Left lung (tissue), 14 donors: ENCODE measurements around the gene TNFRSF11A. TPM values are rescaled to one million over a fixed set of nuclear protein-coding genes. Genes with fewer than 3 reads are reported as not detected.

Experiments used
- ATAC-seq: fragments of 200-7000 bp; cut with Tn5 transposase; one replicate; pipeline ENCODE4 v1.9.1; 2020; ENCODE audit warnings: moderate library complexity
- DNase-seq, 4 donors: peaks; one replicate each; pipeline ENCODE4 v3.0.0-alpha.2; 2013 to 2020
- H3K27ac ChIP-seq, 2 donors: fragments of 200-600 bp; sonication (generic) in 1 of 2; one replicate each; pipeline versions ENCODE4 v1.5.0 to v1.8.0; 2020 to 2021
- H3K27me3 ChIP-seq, 2 donors: fragments of 200-600 bp; sonication (generic) in 1 of 2; one replicate each; pipeline versions ENCODE4 v1.5.0 to v1.8.0; 2020 to 2021
- H3K36me3 ChIP-seq, 2 donors: fragments of 200-600 bp; sonication (generic) in 1 of 2; one replicate each; pipeline versions ENCODE4 v1.5.0 to v1.8.0; 2020 to 2021
- H3K4me1 ChIP-seq, 2 donors: fragments of 200-600 bp; one replicate each; pipeline ENCODE4 v1.8.0; 2021
- H3K4me3 ChIP-seq, 2 donors: fragments of 200-600 bp; sonication (generic) in 1 of 2; one replicate each; pipeline versions ENCODE4 v1.5.0 to v1.8.0; 2020 to 2021; ENCODE audit warnings: mild to moderate bottlenecking in 1 of 2
- H3K9me3 ChIP-seq, 2 donors: fragments of 200-600 bp; sonication (generic) in 1 of 2; one replicate each; pipeline versions ENCODE4 v1.5.0 to v1.8.0; 2020 to 2021
- intact Hi-C, 2 donors: fragments of 100-400 bp; cut with DNase I; formaldehyde crosslinking; loops; one replicate each; pipeline versions ENCODE4 v1.11.2 to v1.14.2; 2022
- long read RNA-seq, 12 donors: library from polyadenylated mRNA in 2 of 12; unstranded in 2 of 12; transcript quantifications; one replicate each; pipeline ENCODE4 v2.0.0 and lab custom pipeline, GENCODE V29; 2019 to 2026
- polyA plus RNA-seq, 6 donors: library from polyadenylated mRNA; unstranded; fragments of 120-200 nt; gene quantifications; one replicate each; pipeline ENCODE4 v1.2.1, GENCODE V29; 2013; ENCODE audit not compliant: insufficient read length in 6 of 6
- total RNA-seq, 2 donors: library from RNA; stranded (reverse); fragmentation: NEBNext Ultra II Directional; extraction: Animal tissue kit (Norgen Biotek cat#: 25700); gene quantifications; one replicate each; pipeline ENCODE4 v1.2.1, GENCODE V29; 2021
- TF ChIP-seq, protein P1 (sequence below), 2 donors: fragments of 200-600 bp; sonication (generic) in 1 of 2; IDR thresholded peaks; one replicate each; pipeline versions ENCODE4 v1.5.0 to v1.8.0; 2021; ENCODE audit warnings: antibody characterized with exemption in 2 of 2
- donor health status: DM: no; HTN: yes; CAD: no.
- donor health status: DM: no; HTN: no; CAD: no.

TNFRSF11A gene
- total RNA-seq = 1 to 10 TPM; 4.7 to 8.9 TPM
- 1 to 10 TPM; 2.5 to 4.6 (median 3.8) TPM for polyA plus RNA-seq
- long read RNA-seq, donor 1 = 0 reads
- long read RNA-seq, donor 2 = 0 reads
- long read RNA-seq, donor 3 = 0 reads
- long read RNA-seq, donor 4 = 0 reads
- long read RNA-seq, donor 5 = 0 reads
- long read RNA-seq, donor 6 = 0 reads
- long read RNA-seq, donor 7, full-length matches to known transcripts = 2 of 2 reads
- long read RNA-seq, donor 7, partial matches to known transcripts = 0 of 2 reads
- long read RNA-seq, donor 7, other reads (novel, unspliced or antisense) = 0 of 2 reads
- long read RNA-seq, donor 8 = 0 reads
- long read RNA-seq, donor 9 = 0 reads
- long read RNA-seq, donor 10 = 0 reads
- long read RNA-seq, donor 11 = 0 reads
- long read RNA-seq, donor 12 = 0 reads

DNA sequence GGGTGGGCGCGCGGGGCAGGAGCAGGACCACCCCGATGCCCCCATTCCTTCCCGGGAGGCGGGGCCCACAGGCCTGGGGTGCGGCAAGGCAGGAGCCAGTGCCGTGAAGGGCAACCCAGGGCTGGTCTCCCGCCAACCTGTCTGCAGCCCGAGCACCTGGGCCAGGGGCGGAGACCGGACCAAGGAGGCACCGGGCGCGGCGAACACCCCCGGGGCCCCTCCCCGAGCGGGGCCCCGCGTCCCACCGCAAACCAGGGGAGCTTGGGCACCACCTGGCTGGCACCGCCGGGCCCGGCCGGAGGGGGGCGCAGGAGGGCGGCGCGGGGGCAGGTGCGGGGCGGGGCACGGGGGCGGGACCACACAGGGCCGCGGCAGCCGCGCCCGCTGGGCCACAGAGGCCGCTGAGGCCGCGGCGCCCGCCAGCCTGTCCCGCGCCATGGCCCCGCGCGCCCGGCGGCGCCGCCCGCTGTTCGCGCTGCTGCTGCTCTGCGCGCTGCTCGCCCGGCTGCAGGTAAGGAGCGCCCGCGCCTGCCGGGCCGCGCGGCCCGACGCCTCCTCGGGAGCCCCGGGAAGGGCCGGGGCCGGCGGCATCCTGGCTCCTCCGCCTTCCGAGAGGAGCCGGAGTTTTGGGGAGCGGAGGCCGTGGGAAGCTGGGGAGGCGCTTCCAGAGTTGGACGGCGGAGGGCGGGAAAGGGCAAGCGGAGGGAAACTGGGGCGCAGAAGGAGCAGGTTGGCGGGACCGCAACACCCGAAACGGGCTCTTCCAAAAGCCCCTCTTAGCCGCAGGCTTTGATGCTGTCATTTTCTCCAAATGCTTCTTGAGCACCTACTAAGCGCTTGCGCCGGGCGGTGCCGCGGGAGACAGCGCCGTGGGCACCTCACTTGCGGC is at the start of gene TNFRSF11A:
Gene TNFRSF11A, plus strand, starts transcription at position 394 of the 889 bp plus-strand sequence. Its CDS starts 43 bp downstream, at position 437.
- H3K9me3 ChIP-seq = no peaks in the 10 kb centered on the region
- H3K27me3 ChIP-seq = peaks cover 30 to 82% of the 10 kb centered on the region in 2 donors
- intact Hi-C loops = no loop called here
- H3K4me1 ChIP-seq = peaks cover 8 to 35% of the 10 kb centered on the region in 2 donors
- no peak within 1 kb of the TSS for H3K27ac ChIP-seq
- peak in 3 of 4 donors; percentile 14 to 85 (median 37) for DNase-seq
- H3K4me3 ChIP-seq = peak within 1 kb of the TSS; percentile 22 to 59
- no peaks in the 10 kb centered on the region for H3K36me3 ChIP-seq
- TF ChIP-seq, protein P1, sequence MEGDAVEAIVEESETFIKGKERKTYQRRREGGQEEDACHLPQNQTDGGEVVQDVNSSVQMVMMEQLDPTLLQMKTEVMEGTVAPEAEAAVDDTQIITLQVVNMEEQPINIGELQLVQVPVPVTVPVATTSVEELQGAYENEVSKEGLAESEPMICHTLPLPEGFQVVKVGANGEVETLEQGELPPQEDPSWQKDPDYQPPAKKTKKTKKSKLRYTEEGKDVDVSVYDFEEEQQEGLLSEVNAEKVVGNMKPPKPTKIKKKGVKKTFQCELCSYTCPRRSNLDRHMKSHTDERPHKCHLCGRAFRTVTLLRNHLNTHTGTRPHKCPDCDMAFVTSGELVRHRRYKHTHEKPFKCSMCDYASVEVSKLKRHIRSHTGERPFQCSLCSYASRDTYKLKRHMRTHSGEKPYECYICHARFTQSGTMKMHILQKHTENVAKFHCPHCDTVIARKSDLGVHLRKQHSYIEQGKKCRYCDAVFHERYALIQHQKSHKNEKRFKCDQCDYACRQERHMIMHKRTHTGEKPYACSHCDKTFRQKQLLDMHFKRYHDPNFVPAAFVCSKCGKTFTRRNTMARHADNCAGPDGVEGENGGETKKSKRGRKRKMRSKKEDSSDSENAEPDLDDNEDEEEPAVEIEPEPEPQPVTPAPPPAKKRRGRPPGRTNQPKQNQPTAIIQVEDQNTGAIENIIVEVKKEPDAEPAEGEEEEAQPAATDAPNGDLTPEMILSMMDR (IDR thresholded peaks at IDR 0.05) = peak in 1 of 2 donors; percentile 17
- ATAC-seq = peak; percentile 87

DNA sequence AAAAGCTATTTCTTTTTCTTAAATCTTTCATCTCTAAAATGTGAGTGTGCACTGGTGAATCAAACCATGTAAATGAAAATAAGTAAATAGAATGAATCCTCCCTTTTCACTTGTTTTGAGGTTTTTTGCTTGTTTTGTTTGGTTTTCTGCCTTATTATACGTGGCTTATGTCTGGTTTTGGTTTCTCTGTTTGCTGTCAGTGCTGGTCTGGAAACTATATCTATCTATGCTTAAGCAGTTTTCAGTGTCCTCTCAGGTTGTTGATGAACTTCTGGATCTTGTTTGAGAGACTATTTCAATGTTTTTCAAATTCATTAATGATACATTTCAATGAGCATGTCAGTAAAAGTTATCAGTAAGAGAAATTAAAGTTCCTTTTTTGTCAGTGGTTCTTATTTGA is 48.1 kb upstream of the TNFRSF11A start:
- ATAC-seq (no peak), DNase-seq (no peak)
- no peak overlapping the region for H3K27ac ChIP-seq
- TF ChIP-seq, protein P1 (IDR thresholded peaks at IDR 0.05) = no peak
- H3K4me1 ChIP-seq = peaks cover 5 to 14% of the 10 kb centered on the region in 2 donors
- H3K9me3 ChIP-seq = no peaks in the 10 kb centered on the region
- intact Hi-C loops = no loop called here
- no peak overlapping the region for H3K4me3 ChIP-seq
- H3K36me3 ChIP-seq = peaks cover 0 to 28% of the 10 kb centered on the region in 2 donors
- no peaks in the 10 kb centered on the region for H3K27me3 ChIP-seq

DNA sequence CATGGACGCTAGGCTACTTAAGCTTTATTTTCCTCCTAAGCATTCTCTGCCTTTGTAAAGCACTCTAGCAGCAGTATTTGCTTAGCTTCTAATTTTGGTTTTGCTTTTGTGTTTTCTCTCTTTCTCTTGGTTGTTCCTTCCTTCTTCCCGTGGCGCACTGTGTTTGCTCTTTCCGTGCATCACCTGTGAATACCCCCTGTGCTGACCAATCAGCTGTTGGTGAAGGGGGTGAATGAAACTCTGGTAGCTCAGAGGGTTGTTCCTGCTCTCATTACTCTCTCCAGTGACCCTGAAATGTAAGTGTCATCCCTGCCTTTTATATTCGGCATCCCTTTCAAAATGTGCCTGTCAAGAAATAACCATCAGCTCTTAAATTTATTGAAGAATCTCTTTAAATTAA is 45.5 kb upstream of the TNFRSF11A start:
- Histone ChIP-seq H3K27me3 (no peaks in the 10 kb centered on the region), H3K4me1 (peaks cover 5 to 17% of the 10 kb centered on the region in 2 donors), H3K36me3 (peaks cover 0 to 42% of the 10 kb centered on the region in 2 donors), H3K4me3 (no peak overlapping the region), H3K9me3 (no peaks in the 10 kb centered on the region), H3K27ac (no peak overlapping the region)
- intact Hi-C loops = no loop called here
- TF ChIP-seq, protein P1 (IDR thresholded peaks at IDR 0.05) = no peak
- ATAC-seq (no peak), DNase-seq (no peak)

DNA sequence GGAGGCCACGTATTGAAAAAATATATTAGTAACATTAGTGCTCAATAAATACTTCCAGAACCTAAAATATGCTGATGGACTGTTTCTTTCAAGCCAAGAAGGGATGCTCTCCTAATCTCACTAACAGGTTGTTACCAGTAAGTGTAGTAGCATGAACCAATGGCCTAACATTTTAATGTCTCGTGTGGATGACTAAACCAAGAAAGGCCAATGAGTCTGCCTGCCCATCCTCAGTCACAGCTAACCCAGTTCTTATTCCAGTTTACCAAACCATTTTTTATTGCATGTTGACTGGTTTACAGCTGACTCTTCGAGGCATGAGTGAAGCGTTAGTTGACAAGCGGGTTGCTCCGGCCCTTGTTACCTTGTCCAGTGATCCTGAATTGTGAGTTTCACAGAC is 45.1 kb upstream of the TNFRSF11A start:
- DNase-seq (peak in 1 of 4 donors; percentile 10), ATAC-seq (no peak)
- no peaks in the 10 kb centered on the region for H3K9me3 ChIP-seq
- TF ChIP-seq, protein P1 (IDR thresholded peaks at IDR 0.05) = no peak
- no peak overlapping the region for H3K27ac ChIP-seq
- peaks cover 0 to 39% of the 10 kb centered on the region in 2 donors for H3K36me3 ChIP-seq
- peaks cover 5 to 17% of the 10 kb centered on the region in 2 donors for H3K4me1 ChIP-seq
- intact Hi-C loops = no loop called here
- no peak overlapping the region for H3K4me3 ChIP-seq
- no peaks in the 10 kb centered on the region for H3K27me3 ChIP-seq

DNA sequence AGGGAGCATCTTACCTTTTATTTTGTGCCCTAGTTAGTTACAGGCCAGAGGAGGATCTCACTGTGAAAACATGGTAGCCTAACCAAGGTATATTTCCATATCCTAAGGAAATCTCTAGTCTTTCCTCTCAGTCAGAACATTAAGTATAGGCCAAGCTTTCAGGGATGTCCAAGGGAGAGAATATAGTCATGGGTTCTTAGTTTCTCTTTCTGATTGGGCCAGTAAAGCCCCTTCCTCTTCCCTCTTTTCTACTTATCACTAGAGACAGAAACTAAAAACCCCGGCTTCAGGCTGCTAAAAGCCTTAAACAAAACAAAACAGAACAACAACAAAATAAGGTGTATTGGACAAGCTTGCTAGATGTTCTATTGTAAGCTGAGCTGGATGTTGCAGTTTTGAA is 44.3 kb upstream of the TNFRSF11A start:
- H3K27me3 ChIP-seq = no peaks in the 10 kb centered on the region
- intact Hi-C loops = no loop called here
- no peak overlapping the region for H3K4me3 ChIP-seq
- no peak for ATAC-seq
- no peaks in the 10 kb centered on the region for H3K9me3 ChIP-seq
- H3K4me1 ChIP-seq = peaks cover 5 to 17% of the 10 kb centered on the region in 2 donors
- no peak for DNase-seq
- TF ChIP-seq, protein P1 (IDR thresholded peaks at IDR 0.05) = no peak
- H3K27ac ChIP-seq = peak overlapping the region in 1 of 2 donors; percentile 55
- H3K36me3 ChIP-seq = peaks cover 0 to 42% of the 10 kb centered on the region in 2 donors
